Trophoblast cell (in vitro differentiated cells and primary cell): Measurements from ENCODE around the gene PTTG1IP2.

ENCODE experiments used
- DNase-seq, 2 donors: peaks; one replicate each; pipeline ENCODE4 v3.0.0-alpha.2; 2016
- H2AFZ ChIP-seq: 2 replicates; pipeline ENCODE4 v1.6.1; 2013; ENCODE audit warnings: low read length, moderate library complexity, mild to moderate bottlenecking; ENCODE audit not compliant: insufficient read depth, poor library complexity
- H2AK5ac ChIP-seq: 2 replicates; pipeline ENCODE4 v1.6.1; 2013; ENCODE audit warnings: mild to moderate bottlenecking, low read length
- H2BK120ac ChIP-seq: 2 replicates; pipeline ENCODE4 v1.6.1; 2013; ENCODE audit warnings: low read length, mild to moderate bottlenecking, moderate library complexity; ENCODE audit not compliant: insufficient read depth, poor library complexity
- H2BK12ac ChIP-seq: 2 replicates; pipeline ENCODE4 v1.6.1; 2013; ENCODE audit warnings: mild to moderate bottlenecking, low read length, moderate library complexity
- H2BK5ac ChIP-seq: 2 replicates; pipeline ENCODE4 v1.6.1; 2013; ENCODE audit warnings: low read length, low read depth, moderate library complexity, mild to moderate bottlenecking; ENCODE audit not compliant: poor library complexity
- H3K14ac ChIP-seq: 2 replicates; pipeline ENCODE4 v1.6.1; 2013; ENCODE audit warnings: mild to moderate bottlenecking, low read length
- H3K18ac ChIP-seq: 2 replicates; pipeline ENCODE4 v1.6.1; 2013; ENCODE audit warnings: mild to moderate bottlenecking, low read length
- H3K23ac ChIP-seq: 2 replicates; pipeline ENCODE4 v1.6.1; 2013; ENCODE audit warnings: low read length
- H3K27ac ChIP-seq: 2 replicates; pipeline ENCODE4 v1.5.1; 2013; ENCODE audit warnings: low read depth, mild to moderate bottlenecking, inconsistent platforms, low read length, moderate library complexity
- H3K27me3 ChIP-seq: 2 replicates; pipeline ENCODE4 v1.6.1; 2013; ENCODE audit warnings: inconsistent platforms, mild to moderate bottlenecking, low read length, moderate library complexity; ENCODE audit not compliant: insufficient read depth
- H3K36me3 ChIP-seq, 2 experiments: 1 replicate in 1 of 2; 2 replicates in 1 of 2; pipeline ENCODE4 v1.6.1; 2013; ENCODE audit warnings: low read length in 2 of 2, mild to moderate bottlenecking in 2 of 2, moderate library complexity in 1 of 2; ENCODE audit not compliant: insufficient read depth in 2 of 2, control insufficient read depth in 1 of 2
- H3K4ac ChIP-seq: 2 replicates; pipeline ENCODE4 v1.6.1; 2013; ENCODE audit warnings: low read depth, mild to moderate bottlenecking, low read length, moderate library complexity
- H3K4me1 ChIP-seq, 2 experiments: 1 replicate in 1 of 2; 2 replicates in 1 of 2; pipeline ENCODE4 v1.6.1; 2013; ENCODE audit warnings: low read length in 2 of 2, mild to moderate bottlenecking in 2 of 2, moderate library complexity in 1 of 2; ENCODE audit not compliant: insufficient read depth in 2 of 2, control insufficient read depth in 1 of 2
- H3K4me2 ChIP-seq: 2 replicates; pipeline ENCODE4 v1.6.1; 2013; ENCODE audit warnings: inconsistent platforms, mild to moderate bottlenecking, low read length, moderate library complexity
- H3K4me3 ChIP-seq: 2 replicates; pipeline ENCODE4 v1.5.1; 2013; ENCODE audit warnings: mild to moderate bottlenecking, low read depth, low read length, inconsistent platforms
- H3K79me1 ChIP-seq: one replicate; pipeline ENCODE4 v1.6.1; 2013; ENCODE audit warnings: low read length
- H3K79me2 ChIP-seq: 2 replicates; pipeline ENCODE4 v1.6.1; 2013; ENCODE audit warnings: low read length, mild to moderate bottlenecking; ENCODE audit not compliant: control insufficient read depth, insufficient read depth, poor library complexity
- H3K9ac ChIP-seq: 2 replicates; pipeline ENCODE4 v1.6.1; 2013; ENCODE audit warnings: mild to moderate bottlenecking, low read length
- H3K9me3 ChIP-seq: 2 replicates; pipeline ENCODE4 v1.6.1; 2013; ENCODE audit warnings: low read depth, mild to moderate bottlenecking, control low read depth, inconsistent platforms, low read length; ENCODE audit not compliant: insufficient read depth
- H4K12ac ChIP-seq: 2 replicates; pipeline ENCODE4 v1.6.1; 2013; ENCODE audit warnings: low read depth, mild to moderate bottlenecking, low read length, moderate library complexity
- H4K8ac ChIP-seq: 2 replicates; pipeline ENCODE4 v1.6.1; 2013; ENCODE audit warnings: low read depth, mild to moderate bottlenecking, low read length, moderate library complexity
- H4K91ac ChIP-seq: one replicate; pipeline ENCODE4 v1.6.1; 2013; ENCODE audit warnings: low read depth, mild to moderate bottlenecking, low read length, moderate library complexity
- WGBS: extraction: QIAGEN DNeasy Blood & Tissue Kit; methylation state at CpG from one replicate; pipeline ENCODE4 v1.1.7; 2013; ENCODE audit warnings: missing lambda C conversion rate; ENCODE audit not compliant: insufficient read length, insufficient coverage; ENCODE audit errors: extremely low coverage; 5-methylcytosine and 5-hydroxymethylcytosine counted together

Gene PTTG1IP2

DNA sequence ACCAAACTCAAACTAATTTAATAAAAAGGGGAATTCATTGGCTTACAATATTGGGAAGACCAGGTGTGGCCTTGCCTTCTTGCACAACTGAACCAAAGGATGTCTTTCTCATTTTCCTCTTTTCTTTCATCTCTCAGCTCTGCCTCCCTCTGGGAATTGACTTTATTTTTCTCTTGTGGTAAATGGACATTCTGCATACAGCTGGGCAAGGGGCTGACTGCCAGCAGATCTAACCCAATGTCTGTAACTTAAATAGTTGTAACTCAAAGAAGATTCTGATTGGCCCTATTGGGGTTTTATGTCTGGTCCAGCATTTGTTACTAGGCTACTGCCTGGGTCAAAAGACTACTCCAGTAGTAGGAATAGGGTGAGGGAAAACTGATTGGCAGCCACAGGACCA is 15.3 kb downstream of the PTTG1IP2 start:
- no peak for DNase-seq
- H3K4me3 ChIP-seq = no peak overlapping the region
- no peak overlapping the region for H3K9ac ChIP-seq
- no peak overlapping the region for H3K18ac ChIP-seq
- H3K23ac ChIP-seq = no peak overlapping the region
- H3K36me3 ChIP-seq = no peaks in the 10 kb centered on the region
- H4K8ac ChIP-seq = no peak overlapping the region
- H3K79me2 ChIP-seq = no peaks in the 10 kb centered on the region
- no peak overlapping the region for H3K14ac ChIP-seq
- H2BK12ac ChIP-seq = no peak overlapping the region
- H4K91ac ChIP-seq = no peak overlapping the region
- H3K4me1 ChIP-seq = no peaks in the 10 kb centered on the region
- H2AFZ ChIP-seq = no peak overlapping the region
- no peak overlapping the region for H3K27ac ChIP-seq
- no peak overlapping the region for H3K4me2 ChIP-seq
- H3K9me3 ChIP-seq = no peaks in the 10 kb centered on the region
- H2AK5ac ChIP-seq = no peak overlapping the region
- H2BK120ac ChIP-seq = no peak overlapping the region
- no peak overlapping the region for H2BK5ac ChIP-seq
- H4K12ac ChIP-seq = no peak overlapping the region
- no peaks in the 10 kb centered on the region for H3K79me1 ChIP-seq
- H3K4ac ChIP-seq = no peak overlapping the region
- H3K27me3 ChIP-seq = no peaks in the 10 kb centered on the region

DNA sequence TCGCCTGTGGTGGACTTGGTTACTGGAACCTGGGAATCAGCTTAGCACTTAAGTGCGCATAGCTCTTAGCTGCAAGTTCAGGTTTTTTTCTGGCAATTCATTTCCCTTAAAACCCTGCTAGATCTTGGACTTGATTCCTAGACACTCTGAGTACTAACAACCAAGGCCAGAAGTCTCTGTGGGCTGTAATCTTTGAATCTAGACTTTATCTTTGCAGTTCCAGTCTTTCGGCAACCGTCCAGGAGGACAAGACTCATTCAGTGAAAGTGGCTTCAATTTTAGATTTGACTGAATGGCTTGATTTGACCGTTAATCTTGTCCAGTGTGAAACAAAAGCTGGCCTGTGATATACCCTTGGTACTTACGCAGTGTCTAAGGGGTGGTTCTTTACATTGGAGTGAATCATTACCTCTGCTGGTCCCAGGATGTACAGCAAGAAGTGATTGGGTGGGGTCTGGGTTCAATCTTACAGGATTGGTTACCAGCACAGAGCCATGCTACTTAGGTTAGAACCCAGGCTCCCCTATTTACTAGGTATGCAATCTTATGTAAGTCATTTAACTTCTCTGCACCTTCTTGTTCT is 16.4 kb downstream of the PTTG1IP2 start:
- Histone ChIP-seq H3K4me2 (no peak overlapping the region), H3K14ac (no peak overlapping the region), H3K27me3 (no peaks in the 10 kb centered on the region), H2AK5ac (no peak overlapping the region), H3K36me3 (no peaks in the 10 kb centered on the region), H3K79me1 (no peaks in the 10 kb centered on the region), H3K23ac (no peak overlapping the region), H3K27ac (no peak overlapping the region), H4K8ac (no peak overlapping the region), H2AFZ (no peak overlapping the region), H4K12ac (no peak overlapping the region), H3K79me2 (no peaks in the 10 kb centered on the region), H2BK5ac (no peak overlapping the region), H4K91ac (no peak overlapping the region), H3K4me3 (no peak overlapping the region), H2BK120ac (no peak overlapping the region), H3K9ac (no peak overlapping the region), H3K4ac (no peak overlapping the region), H3K18ac (no peak overlapping the region), H2BK12ac (no peak overlapping the region), H3K4me1 (no peaks in the 10 kb centered on the region), H3K9me3 (no peaks in the 10 kb centered on the region)
- DNase-seq = no peak
- no CpG with 5 or more reads among the region's 6 CpGs for WGBS

DNA sequence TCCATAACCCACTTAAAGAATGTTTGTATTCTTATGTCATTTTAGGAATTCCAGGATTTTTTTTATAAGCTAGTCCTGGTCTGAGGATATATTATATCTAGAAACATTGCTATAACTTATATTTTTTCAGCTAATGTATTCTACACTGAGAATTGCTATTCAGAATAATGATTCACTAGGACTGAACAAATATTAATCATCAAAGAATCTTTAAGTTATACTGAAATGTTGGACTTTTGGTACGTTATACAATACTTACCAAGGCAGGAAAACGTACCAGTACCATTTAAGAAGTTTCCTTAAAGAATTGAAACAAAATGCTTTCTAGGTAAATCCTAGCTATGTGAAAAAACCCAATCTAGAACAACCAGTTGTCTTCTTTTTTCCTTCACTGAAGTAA is 18.4 kb downstream of the PTTG1IP2 start:
- Histone ChIP-seq H3K79me1 (no peaks in the 10 kb centered on the region), H3K36me3 (no peaks in the 10 kb centered on the region), H3K4me2 (no peak overlapping the region), H3K9ac (no peak overlapping the region), H2AFZ (no peak overlapping the region), H4K91ac (no peak overlapping the region), H3K14ac (no peak overlapping the region), H2AK5ac (no peak overlapping the region), H3K4ac (no peak overlapping the region), H3K23ac (no peak overlapping the region), H3K4me3 (no peak overlapping the region), H4K8ac (no peak overlapping the region), H2BK5ac (no peak overlapping the region), H3K27me3 (no peaks in the 10 kb centered on the region), H2BK120ac (no peak overlapping the region), H3K9me3 (no peaks in the 10 kb centered on the region), H3K18ac (no peak overlapping the region), H3K27ac (no peak overlapping the region), H3K4me1 (no peaks in the 10 kb centered on the region), H4K12ac (no peak overlapping the region), H3K79me2 (no peaks in the 10 kb centered on the region), H2BK12ac (no peak overlapping the region)
- no CpG with 5 or more reads among the region's 2 CpGs for WGBS
- DNase-seq = no peak

DNA sequence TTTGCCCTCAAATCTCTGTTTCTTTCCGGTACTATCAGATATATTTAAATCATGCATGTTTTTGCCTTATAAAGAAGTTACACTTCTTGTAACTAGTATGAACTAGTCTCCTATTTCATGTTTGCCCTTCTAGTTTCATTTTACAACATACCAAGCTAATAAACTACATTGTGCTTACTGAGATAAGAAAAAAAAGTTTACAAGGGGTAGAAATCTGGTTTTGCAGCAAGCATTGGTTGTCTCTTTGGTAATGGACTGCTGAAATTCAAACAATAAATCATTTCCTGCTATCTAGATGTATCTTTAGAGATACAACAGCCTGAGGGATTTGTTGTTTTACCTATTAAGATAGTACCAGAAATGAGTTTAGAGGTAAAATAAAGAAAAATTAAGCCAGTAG is 18.8 kb downstream of the PTTG1IP2 start:
- Histone ChIP-seq H3K79me2 (no peaks in the 10 kb centered on the region), H2AFZ (no peak overlapping the region), H4K12ac (no peak overlapping the region), H3K27ac (no peak overlapping the region), H3K23ac (no peak overlapping the region), H4K91ac (no peak overlapping the region), H3K9me3 (no peaks in the 10 kb centered on the region), H3K36me3 (no peaks in the 10 kb centered on the region), H3K18ac (no peak overlapping the region), H4K8ac (no peak overlapping the region), H2BK5ac (no peak overlapping the region), H3K27me3 (no peaks in the 10 kb centered on the region), H3K4me2 (no peak overlapping the region), H2BK12ac (no peak overlapping the region), H3K79me1 (no peaks in the 10 kb centered on the region), H3K4ac (no peak overlapping the region), H2AK5ac (no peak overlapping the region), H2BK120ac (no peak overlapping the region), H3K14ac (no peak overlapping the region), H3K4me3 (no peak overlapping the region), H3K9ac (no peak overlapping the region), H3K4me1 (no peaks in the 10 kb centered on the region)
- no CpG with 5 or more reads among the region's 1 CpG for WGBS
- no peak for DNase-seq
